A549 (cell line): ENCODE measurements around the gene TP73.

Experiments used
- EP300 ChIP-seq, 2 experiments: fragments of >200 bp; sonication (Bioruptor Twin); formaldehyde crosslinking; IDR thresholded peaks; 2 replicates in 1 of 2; 3 replicates in 1 of 2; pipeline ENCODE4 v1.6.1; 2016 to 2017
- ESRRA ChIP-seq: fragments of 150-350 bp; IDR thresholded peaks from 2 replicates; pipeline ENCODE4 v1.6.1; 2014; ENCODE audit warnings: mild to moderate bottlenecking, low read length, borderline replicate concordance
- GATA3 ChIP-seq: IDR thresholded peaks from 2 replicates; pipeline ENCODE4 v1.6.1; 2012; ENCODE audit warnings: borderline replicate concordance
- HOXB13 ChIP-seq: fragments of 250-450 bp; sonication (Bioruptor Pico); IDR thresholded peaks from 2 replicates; pipeline ENCODE4 v1.5.0; 2020; ENCODE audit warnings: low read depth, mild to moderate bottlenecking, moderate library complexity
- MAFK ChIP-seq: fragments of 450-650 bp; IDR thresholded peaks from 2 replicates; pipeline ENCODE4 v1.6.1; 2014; ENCODE audit not compliant: partially characterized antibody
- POLR2A ChIP-seq: IDR thresholded peaks from 2 replicates; pipeline ENCODE4 v1.6.1; 2012; ENCODE audit warnings: mild to moderate bottlenecking, low read length
- POLR2AphosphoS2 ChIP-seq: conservative IDR thresholded peaks from 2 replicates; pipeline ENCODE4 v1.6.1; 2012; ENCODE audit warnings: low read length, improper control_type of control experiment, inconsistent platforms
- RAD21 ChIP-seq, 2 experiments: fragments of >200 bp in 1 of 2; sonication (Bioruptor Twin) in 1 of 2; formaldehyde crosslinking in 1 of 2; IDR thresholded peaks in 1 of 2; conservative IDR thresholded peaks in 1 of 2; 2 replicates in 1 of 2; 3 replicates in 1 of 2; pipeline ENCODE4 v1.6.1; 2012 to 2018; ENCODE audit warnings: inconsistent platforms in 1 of 2
- TF ChIP-seq, protein P1 (sequence below): fragments of >200 bp; sonication (Bioruptor Twin); formaldehyde crosslinking; IDR thresholded peaks from 3 replicates; pipeline ENCODE4 v1.5.1; 2016

GRCh38 chr1:3685222-3685621, 32.9 kb downstream of the TP73 start:
- TF ChIP-seq RAD21 (conservative IDR thresholded peaks at IDR 0.05 in 1 of 2, IDR thresholded peaks at IDR 0.05 in 1 of 2) = no peak
- TF ChIP-seq, protein P1, sequence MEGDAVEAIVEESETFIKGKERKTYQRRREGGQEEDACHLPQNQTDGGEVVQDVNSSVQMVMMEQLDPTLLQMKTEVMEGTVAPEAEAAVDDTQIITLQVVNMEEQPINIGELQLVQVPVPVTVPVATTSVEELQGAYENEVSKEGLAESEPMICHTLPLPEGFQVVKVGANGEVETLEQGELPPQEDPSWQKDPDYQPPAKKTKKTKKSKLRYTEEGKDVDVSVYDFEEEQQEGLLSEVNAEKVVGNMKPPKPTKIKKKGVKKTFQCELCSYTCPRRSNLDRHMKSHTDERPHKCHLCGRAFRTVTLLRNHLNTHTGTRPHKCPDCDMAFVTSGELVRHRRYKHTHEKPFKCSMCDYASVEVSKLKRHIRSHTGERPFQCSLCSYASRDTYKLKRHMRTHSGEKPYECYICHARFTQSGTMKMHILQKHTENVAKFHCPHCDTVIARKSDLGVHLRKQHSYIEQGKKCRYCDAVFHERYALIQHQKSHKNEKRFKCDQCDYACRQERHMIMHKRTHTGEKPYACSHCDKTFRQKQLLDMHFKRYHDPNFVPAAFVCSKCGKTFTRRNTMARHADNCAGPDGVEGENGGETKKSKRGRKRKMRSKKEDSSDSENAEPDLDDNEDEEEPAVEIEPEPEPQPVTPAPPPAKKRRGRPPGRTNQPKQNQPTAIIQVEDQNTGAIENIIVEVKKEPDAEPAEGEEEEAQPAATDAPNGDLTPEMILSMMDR = no peak
- no peak for TF ChIP-seq GATA3
- no peak for TF ChIP-seq HOXB13
- TF ChIP-seq EP300 (IDR thresholded peaks at IDR 0.05) = no peak
- TF ChIP-seq POLR2A = no peak
- TF ChIP-seq POLR2AphosphoS2 = no peak
- TF ChIP-seq MAFK = no peak
- TF ChIP-seq ESRRA = no peak
